GM03348 (cell line): ENCODE measurements around the gene TMC1.
"Not testable (repeated sequence)": the region's sequence is repeated elsewhere in the genome, so short reads cannot be mapped to it uniquely, and the experiment has no call there.

ENCODE experiments used
- DNase-seq: peaks from one replicate; pipeline ENCODE4 v3.0.0; 2012; ENCODE audit warnings: low spot score

The TMC1 gene

DNA sequence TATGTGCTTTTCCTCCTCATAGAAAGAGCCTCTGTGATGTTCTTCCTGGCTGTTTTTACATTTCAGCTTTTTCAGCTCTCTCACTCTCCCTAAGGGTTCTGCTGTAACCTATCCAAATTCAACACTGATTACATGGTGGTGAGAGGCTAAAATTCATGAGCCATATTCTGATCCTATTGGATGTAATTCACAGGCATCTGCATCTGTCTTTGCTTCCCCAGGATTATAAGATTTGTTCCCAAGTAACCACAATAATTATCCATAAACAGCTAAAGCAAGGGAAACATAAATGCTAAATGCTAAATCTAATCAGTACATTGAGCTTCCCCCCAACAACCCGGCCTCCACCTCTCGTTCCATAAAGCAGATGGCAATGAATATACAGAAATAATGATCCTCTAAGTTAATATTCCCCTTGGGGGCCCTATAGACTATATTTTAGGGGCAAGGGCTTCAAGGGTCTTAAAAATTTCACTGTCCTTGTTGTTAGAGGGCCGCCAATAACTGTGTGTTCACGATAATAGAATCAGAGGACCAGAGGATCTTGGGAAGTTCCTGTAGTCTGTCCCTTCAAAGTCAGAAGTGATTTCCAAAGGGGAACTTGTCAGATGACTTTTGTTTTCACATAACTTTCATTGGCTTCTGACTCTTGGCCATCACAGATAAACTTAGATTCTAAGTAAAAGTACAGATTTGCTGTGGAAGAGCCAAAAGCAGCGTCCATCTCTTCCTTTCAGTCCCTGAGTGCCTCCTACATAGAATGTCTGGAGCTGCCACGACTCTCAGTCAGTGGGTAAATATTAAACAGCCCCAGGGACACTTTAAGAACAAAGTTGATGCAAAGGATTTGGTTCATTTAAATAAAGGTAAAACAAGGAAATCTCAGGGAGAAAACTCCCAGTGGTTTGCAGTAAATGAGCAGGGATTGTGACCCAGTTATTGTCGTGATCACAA is 305.9 kb downstream of the TMC1 start:
- DNase-seq: no peak

- DNase-seq: no peak
These were observed 306.7 kb downstream of the TMC1 start for GRCh38 chr9:72827950-72828731.

- no peak for DNase-seq
These were observed 313.6 kb downstream of the TMC1 start for GRCh38 chr9:72834994-72835393.

- DNase-seq: no peak
These were observed 315.4 kb downstream of the TMC1 start for GRCh38 chr9:72836790-72837189.

- no peak for DNase-seq
These were observed 317.7 kb downstream of the TMC1 start for GRCh38 chr9:72839085-72839484.

DNA sequence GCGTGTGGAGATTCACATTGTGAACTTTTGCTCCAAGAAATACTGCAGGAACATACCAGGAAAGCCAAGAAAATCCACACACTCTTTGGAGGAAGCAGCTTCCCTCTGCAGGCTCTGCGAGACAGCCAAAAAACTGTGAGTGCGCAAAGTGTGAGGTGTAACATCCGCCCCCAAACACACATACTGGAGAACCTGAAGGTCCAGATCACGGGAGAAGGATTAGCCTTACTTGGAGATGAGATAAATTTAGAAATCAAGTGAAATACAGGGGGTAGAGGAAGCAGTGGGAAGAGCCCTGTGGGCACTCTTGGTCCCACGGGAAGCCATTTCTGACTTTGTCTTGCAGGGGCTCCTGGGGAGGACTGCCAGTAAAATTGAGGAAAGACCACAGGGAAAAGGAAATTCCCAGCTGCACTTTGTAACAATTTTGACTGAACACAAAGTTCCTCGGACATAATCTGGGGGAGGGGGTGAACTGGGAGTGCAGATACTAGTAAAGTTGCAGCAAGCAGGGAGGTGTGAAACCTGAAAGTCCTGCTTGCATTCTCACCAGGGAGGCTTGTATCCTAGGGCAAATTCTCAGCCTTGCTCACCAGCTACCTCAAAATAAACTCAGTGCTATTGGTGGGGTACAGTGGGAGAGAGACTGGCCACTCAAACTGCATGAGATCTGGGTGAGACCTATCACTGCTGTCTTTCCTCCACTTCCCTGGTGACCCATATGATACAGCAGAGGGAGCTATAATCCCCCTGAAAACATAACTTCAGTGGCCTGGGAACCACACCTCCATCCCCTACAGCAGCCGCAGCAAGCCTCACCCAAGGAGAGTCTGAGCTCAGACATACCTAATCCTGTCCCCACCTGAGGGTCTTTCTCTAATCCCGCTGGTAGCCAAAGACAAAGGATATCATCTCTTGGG is 322.4 kb downstream of the TMC1 start:
- no peak for DNase-seq

GRCh38 chr9:72844440-72844768 is 323.0 kb downstream of the TMC1 start:
- no peak for DNase-seq

- not testable (repeated sequence) for DNase-seq
These were observed 323.6 kb downstream of the TMC1 start for GRCh38 chr9:72845052-72845451.

DNA sequence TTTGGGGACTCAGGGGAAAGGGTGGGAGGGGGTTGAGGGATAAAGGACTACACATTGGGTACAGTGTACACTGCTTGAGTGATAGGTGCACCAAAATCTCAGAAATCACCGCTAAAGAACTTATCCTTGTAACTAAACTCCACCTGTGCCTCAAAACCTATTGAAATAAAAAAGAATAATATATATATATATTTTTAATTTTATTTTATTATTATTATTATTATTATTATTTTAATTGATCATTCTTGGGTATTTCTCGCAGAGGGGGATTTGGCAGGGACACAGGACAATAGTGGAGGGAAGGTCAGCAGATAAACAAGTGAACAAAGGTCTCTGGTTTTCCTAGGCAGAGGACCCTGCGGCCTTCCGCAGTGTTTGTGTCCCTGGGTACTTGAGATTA is 328.8 kb downstream of the TMC1 start:
- not testable (repeated sequence) for DNase-seq

DNA sequence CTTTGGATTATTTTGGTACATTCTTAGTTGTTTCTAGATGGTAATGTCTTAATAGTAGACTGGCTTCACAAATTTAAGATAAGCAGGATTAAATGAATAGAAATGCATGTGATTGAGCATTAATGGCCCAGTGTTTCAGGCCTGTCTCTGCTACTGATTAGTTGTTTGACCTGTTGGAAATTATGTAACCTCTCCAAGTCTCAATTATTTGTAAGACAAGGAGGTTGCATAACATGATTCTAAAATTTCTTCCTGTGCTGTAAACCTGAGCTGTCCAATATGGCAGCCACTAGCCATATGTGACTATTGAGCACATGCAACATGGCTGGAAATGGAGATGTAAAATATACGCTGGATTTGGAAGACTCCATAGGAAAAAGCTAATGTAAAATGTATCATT is 333.9 kb downstream of the TMC1 start:
- DNase-seq: no peak

DNA sequence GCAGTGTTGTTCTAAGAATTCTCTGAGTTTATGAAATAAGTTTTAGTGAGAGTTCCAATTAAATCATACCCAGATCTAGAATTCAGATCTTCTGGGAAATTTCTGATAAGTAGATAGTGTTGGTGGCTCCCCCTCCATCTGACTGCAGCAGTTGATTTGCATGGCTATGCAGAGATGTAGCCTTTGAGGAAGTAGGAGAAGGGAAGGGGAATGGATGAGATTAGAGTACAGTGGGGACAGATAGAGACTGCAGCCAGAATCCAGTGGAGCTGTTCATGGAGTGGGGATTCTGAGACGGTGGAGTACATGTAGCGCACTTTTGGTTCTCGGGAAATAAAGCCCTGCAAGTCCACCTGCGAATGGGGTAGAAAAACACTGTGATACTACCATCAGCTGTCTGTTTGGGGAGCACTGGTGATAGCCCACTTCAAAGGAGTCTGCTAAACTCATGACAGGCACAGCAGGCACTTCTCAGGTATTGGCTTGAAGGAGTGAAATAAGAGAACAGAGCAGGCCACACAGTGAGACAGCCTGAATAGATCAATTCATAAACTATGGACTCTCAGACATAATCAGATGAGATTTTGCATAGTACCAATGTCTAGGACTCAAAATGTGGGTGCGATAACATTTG is 334.6 kb downstream of the TMC1 start:
- DNase-seq: no peak

DNA sequence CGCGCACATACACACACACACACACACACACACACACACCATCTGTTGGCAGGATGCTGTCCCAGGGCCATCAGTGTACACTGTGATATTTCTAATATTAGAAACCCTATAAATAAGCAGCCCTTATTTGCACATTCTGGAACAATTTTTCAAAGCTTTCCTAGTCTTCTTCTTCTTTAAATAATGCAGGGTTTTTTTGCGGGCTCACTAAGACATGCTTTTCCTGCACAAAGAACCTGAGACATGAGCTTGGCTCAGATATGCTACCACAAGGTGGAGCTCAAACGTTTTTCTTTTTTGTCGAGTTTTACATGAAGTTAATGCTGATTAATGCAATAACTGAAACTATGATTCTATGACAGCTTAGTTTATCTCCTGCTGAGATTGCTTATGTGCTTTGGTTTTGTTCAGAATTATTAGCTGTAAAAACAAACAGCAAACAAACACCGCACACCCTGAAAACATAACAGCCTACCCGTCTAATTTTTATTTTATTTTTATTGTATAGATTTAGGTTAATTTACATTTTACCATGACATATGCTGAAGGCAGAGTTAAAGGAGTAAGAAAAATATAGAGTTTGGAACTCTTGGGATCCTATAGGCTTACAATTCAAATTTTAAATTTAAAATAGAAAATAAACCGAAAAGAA is 335.7 kb downstream of the TMC1 start:
- DNase-seq: peak; percentile 70

- DNase-seq: no peak
These were observed 336.2 kb downstream of the TMC1 start for GRCh38 chr9:72857624-72857996.

DNA sequence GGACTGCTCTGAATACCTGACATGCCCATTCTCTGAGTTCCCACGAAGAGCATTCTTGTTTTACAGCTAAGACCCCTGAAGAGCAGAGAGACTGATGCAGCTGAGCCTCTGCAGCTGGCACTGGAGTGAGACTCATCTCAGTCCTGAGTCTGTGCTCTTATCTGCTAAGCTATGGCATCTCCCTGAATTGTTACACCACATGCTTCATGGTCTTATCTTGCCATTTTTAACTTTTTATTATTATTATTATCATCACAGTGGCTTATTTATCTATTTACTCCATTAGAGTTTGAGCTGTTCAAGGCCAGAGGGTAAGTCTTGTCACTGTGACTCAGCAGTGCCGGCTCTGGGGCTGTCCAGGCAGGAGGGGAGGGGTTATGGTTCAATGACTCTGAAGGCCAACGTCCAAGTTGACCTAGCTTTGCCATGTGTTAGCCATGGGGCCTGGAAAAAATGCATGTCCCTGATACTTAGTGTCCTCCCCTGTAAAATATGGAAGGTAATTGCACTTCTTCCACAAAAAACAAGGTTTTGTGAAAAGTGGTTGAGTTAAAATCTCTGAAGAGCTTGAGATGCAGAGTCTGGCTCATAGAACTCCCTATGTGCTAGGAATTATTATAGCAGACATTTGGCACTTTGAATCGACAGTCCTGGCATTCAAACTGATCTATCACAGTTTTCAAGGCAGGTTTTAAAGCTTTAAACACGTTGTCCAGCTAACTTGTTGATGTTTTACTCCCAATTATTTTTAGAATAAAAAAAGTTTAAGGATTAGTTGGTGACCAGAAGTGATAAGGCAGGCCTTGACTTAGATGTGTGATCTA is 336.9 kb downstream of the TMC1 start:
- peak; percentile 30 for DNase-seq

GRCh38 chr9:72862788-72863187 is 341.4 kb downstream of the TMC1 start:
- not testable (repeated sequence) for DNase-seq

GRCh38 chr9:72863456-72864094 is 342.2 kb downstream of the TMC1 start:
- DNase-seq: no peak

DNA sequence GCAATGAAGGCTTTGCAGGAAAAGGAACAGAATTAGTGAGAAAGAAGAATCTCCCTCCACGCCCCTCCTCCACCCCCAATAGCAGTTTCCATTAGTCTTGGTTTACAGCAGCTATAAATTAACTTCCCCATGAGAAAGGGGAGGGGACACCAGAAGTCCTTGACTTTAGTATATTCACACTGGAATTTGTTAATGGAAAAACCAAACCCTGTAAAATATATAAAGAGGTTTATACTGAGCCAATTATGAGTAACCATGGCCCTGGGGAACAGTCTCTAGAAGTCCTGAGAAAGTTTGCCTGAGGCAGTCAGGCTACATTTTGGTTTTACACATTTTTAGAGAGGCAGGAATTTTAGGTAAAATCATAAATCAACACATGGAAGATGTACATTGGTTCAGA is 342.9 kb downstream of the TMC1 start:
- no peak for DNase-seq

DNA sequence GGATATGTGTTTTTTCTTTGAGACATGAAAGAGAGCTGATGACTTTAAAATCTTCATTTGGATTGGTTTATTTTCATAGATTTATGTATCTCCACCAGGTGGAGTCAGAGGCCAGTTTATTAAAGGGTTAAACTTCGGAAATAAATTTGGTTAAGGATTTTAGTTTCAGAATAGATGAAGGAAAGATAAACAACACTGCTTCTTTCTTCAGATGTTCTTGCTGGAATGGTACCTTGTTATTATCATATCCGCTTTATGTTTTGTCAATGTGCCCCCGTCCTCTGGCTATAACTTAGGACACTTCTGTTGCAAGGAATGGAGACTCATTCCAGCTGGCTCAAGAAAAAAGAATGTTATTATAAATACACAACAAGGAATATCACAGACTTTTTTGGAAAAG is 350.3 kb downstream of the TMC1 start:
- peak; percentile 23 for DNase-seq

DNA sequence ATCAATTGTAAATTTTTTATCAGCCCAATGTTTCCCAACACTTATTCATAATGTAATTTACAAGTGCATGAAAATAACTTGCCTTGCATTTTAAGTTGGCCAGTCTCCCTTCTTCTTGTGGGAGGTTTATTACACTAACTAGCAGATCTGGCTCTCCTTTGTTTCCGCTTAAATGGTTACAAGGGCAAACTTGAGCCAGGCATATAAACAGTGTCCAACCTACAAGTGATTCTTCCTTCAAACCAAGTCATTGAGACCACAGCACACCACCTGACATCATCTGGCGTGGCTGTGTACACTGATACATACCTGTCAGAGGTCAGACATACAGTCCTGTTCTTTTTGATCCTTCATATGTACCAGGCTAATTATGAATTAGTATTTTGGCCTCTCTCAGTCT is 351.3 kb downstream of the TMC1 start:
- no peak for DNase-seq

GRCh38 chr9:72873456-72873855 is 352.0 kb downstream of the TMC1 start:
- DNase-seq: no peak
